GM18520 (cell line): Measurements from ENCODE around the gene HERPUD2.
"Not testable (repeated sequence)": the region's sequence is repeated elsewhere in the genome, so short reads cannot be mapped to it uniquely, and the experiment has no call there.

Experiments
- ATAC-seq: cut with Tn5 transposase; IDR thresholded peaks from one replicate; pipeline ENCODE4 v1.9.1; 2021; ENCODE audit not compliant: unreplicated experiment

Gene HERPUD2

GRCh38 chr7:35623381-35623780, 71.6 kb downstream of the HERPUD2 start:
- ATAC-seq: no peak

- ATAC-seq: no peak
Observed at GRCh38 chr7:35619863-35620262, 75.1 kb downstream of the HERPUD2 start.

- ATAC-seq: no peak
Observed at GRCh38 chr7:35617041-35617440, 77.9 kb downstream of the HERPUD2 start.

GRCh38 chr7:35613150-35613549, 81.8 kb downstream of the HERPUD2 start:
- no peak for ATAC-seq

GRCh38 chr7:35605760-35606159, 89.2 kb downstream of the HERPUD2 start:
- ATAC-seq: no peak

GRCh38 chr7:35604595-35604994, 90.3 kb downstream of the HERPUD2 start:
- no peak for ATAC-seq

GRCh38 chr7:35599645-35600044, 95.3 kb downstream of the HERPUD2 start:
- no peak for ATAC-seq

- no peak for ATAC-seq
Observed at GRCh38 chr7:35599061-35599460, 95.9 kb downstream of the HERPUD2 start.

- ATAC-seq: no peak
Observed at GRCh38 chr7:35596061-35596460, 98.9 kb downstream of the HERPUD2 start.

GRCh38 chr7:35593899-35594298, 101.0 kb downstream of the HERPUD2 start:
- no peak for ATAC-seq

- ATAC-seq: no peak
Observed at GRCh38 chr7:35588647-35589046, 106.3 kb downstream of the HERPUD2 start.

- ATAC-seq: no peak
Observed at GRCh38 chr7:35584990-35585389, 109.9 kb downstream of the HERPUD2 start.

- not testable (repeated sequence) for ATAC-seq
Observed at GRCh38 chr7:35584533-35584932, 110.4 kb downstream of the HERPUD2 start.
